Memory B cell (primary cell): ENCODE data around the gene NSRP1.
"Not testable (repeated sequence)": the region's sequence is repeated elsewhere in the genome, so short reads cannot be mapped to it uniquely, and the experiment has no call there.

Experiments
- ATAC-seq: fragments of 150-1000 bp; cut with Tn5 transposase; 2 replicates; pipeline ENCODE4 v1.10.0; 2021; ENCODE audit warnings: low read depth, mild to moderate bottlenecking, moderate library complexity
- DNase-seq, 2 donors: peaks; one replicate each; pipeline ENCODE4 v3.0.0; 2022; ENCODE audit warnings: low spot score in 2 of 2
- H3K27ac Mint-ChIP-seq: one replicate; pipeline ENCODE4 v1.8.0; 2022; ENCODE audit warnings: mild to moderate bottlenecking, moderate library complexity, mixed read lengths
- H3K27me3 Mint-ChIP-seq: one replicate; pipeline ENCODE4 v1.8.0; 2022; ENCODE audit warnings: mixed read lengths
- H3K36me3 Mint-ChIP-seq: one replicate; pipeline ENCODE4 v1.8.0; 2022; ENCODE audit warnings: mild to moderate bottlenecking, mixed read lengths
- H3K4me1 Mint-ChIP-seq: one replicate; pipeline ENCODE4 v1.8.0; 2022; ENCODE audit warnings: mixed read lengths
- H3K4me3 Mint-ChIP-seq: one replicate; pipeline ENCODE4 v1.8.0; 2022; ENCODE audit warnings: mild to moderate bottlenecking, moderate library complexity, mixed read lengths
- H3K9me3 Mint-ChIP-seq: one replicate; pipeline ENCODE4 v1.8.0; 2022; ENCODE audit warnings: mixed read lengths

The NSRP1 gene

GRCh38 chr17:30101686-30102390 lies 14.8 kb upstream of the NSRP1 start:
- H3K4me3 Mint-ChIP-seq = no peak overlapping the region
- DNase-seq (no peak), ATAC-seq (no peak)
- no peaks in the 10 kb centered on the region for H3K36me3 Mint-ChIP-seq
- H3K4me1 Mint-ChIP-seq = peaks cover 5% of the 10 kb centered on the region
- H3K27ac Mint-ChIP-seq = no peak overlapping the region
- H3K27me3 Mint-ChIP-seq = peaks cover 1% of the 10 kb centered on the region
- H3K9me3 Mint-ChIP-seq = no peaks in the 10 kb centered on the region

- Mint-ChIP-seq H3K27me3 (peaks cover 2% of the 10 kb centered on the region), H3K36me3 (no peaks in the 10 kb centered on the region), H3K4me1 (peaks cover 5% of the 10 kb centered on the region), H3K27ac (no peak overlapping the region), H3K9me3 (no peaks in the 10 kb centered on the region), H3K4me3 (no peak overlapping the region)
- no peak for ATAC-seq
- no peak for DNase-seq
Observed at GRCh38 chr17:30103921-30104320, 12.7 kb upstream of the NSRP1 start.

GRCh38 chr17:30104575-30105339 lies 11.9 kb upstream of the NSRP1 start:
- Mint-ChIP-seq H3K9me3 (no peaks in the 10 kb centered on the region), H3K27me3 (peaks cover 2% of the 10 kb centered on the region), H3K36me3 (no peaks in the 10 kb centered on the region), H3K27ac (no peak overlapping the region), H3K4me3 (peak overlapping the region; percentile 84), H3K4me1 (peaks cover 5% of the 10 kb centered on the region)
- ATAC-seq (peak; percentile 94), DNase-seq (peak; percentile 65)

- DNase-seq (no peak), ATAC-seq (no peak)
- no peak overlapping the region for H3K27ac Mint-ChIP-seq
- no peak overlapping the region for H3K4me3 Mint-ChIP-seq
- H3K4me1 Mint-ChIP-seq = peaks cover 2% of the 10 kb centered on the region
- peaks cover 4% of the 10 kb centered on the region for H3K27me3 Mint-ChIP-seq
- H3K9me3 Mint-ChIP-seq = no peaks in the 10 kb centered on the region
- H3K36me3 Mint-ChIP-seq = peaks cover 2% of the 10 kb centered on the region
Observed at GRCh38 chr17:30112794-30113193, 3.8 kb upstream of the NSRP1 start.

- Mint-ChIP-seq H3K4me3 (no peak overlapping the region), H3K27ac (no peak overlapping the region), H3K27me3 (peaks cover 4% of the 10 kb centered on the region), H3K4me1 (peaks cover 3% of the 10 kb centered on the region), H3K9me3 (no peaks in the 10 kb centered on the region), H3K36me3 (peaks cover 2% of the 10 kb centered on the region)
- no peak for DNase-seq
- no peak for ATAC-seq
Observed at GRCh38 chr17:30113213-30113612, 3.4 kb upstream of the NSRP1 start.

GRCh38 chr17:30116345-30116660 lies 313 bp upstream of the NSRP1 start:
- H3K4me3 Mint-ChIP-seq = peak overlapping the region; percentile 98

GRCh38 chr17:30117675-30118081 lies 1.1 kb downstream of the NSRP1 start:
- DNase-seq = no peak
- Mint-ChIP-seq H3K27ac (peak overlapping the region; percentile 100), H3K4me1 (peaks cover 19% of the 10 kb centered on the region)

More at GRCh38 chr17:30116345-30116660, 313 bp upstream of the NSRP1 start:
- H3K27ac Mint-ChIP-seq = peak overlapping the region; percentile 100
- H3K27me3 Mint-ChIP-seq = peaks cover 2% of the 10 kb centered on the region
- no peaks in the 10 kb centered on the region for H3K9me3 Mint-ChIP-seq
- ATAC-seq = peak; percentile 30
- H3K4me1 Mint-ChIP-seq = peaks cover 16% of the 10 kb centered on the region
- DNase-seq = no peak
- peaks cover 11% of the 10 kb centered on the region for H3K36me3 Mint-ChIP-seq

GRCh38 chr17:30118635-30119034 lies 2.0 kb downstream of the NSRP1 start:
- H3K9me3 Mint-ChIP-seq = not testable (repeated sequence)

More at GRCh38 chr17:30117675-30118081, 1.1 kb downstream of the NSRP1 start:
- H3K9me3 Mint-ChIP-seq = no peaks in the 10 kb centered on the region
- peaks cover 13% of the 10 kb centered on the region for H3K36me3 Mint-ChIP-seq
- H3K27me3 Mint-ChIP-seq = no peaks in the 10 kb centered on the region
- H3K4me3 Mint-ChIP-seq = peak overlapping the region; percentile 98
- ATAC-seq = no peak

GRCh38 chr17:30124273-30124796 lies 7.7 kb downstream of the NSRP1 start:
- Mint-ChIP-seq H3K4me1 (peaks cover 23% of the 10 kb centered on the region), H3K4me3 (no peak overlapping the region), H3K36me3 (peaks cover 15% of the 10 kb centered on the region), H3K27me3 (no peaks in the 10 kb centered on the region), H3K27ac (no peak overlapping the region), H3K9me3 (no peaks in the 10 kb centered on the region)
- ATAC-seq (no peak), DNase-seq (no peak)

More at GRCh38 chr17:30118635-30119034, 2.0 kb downstream of the NSRP1 start:
- H3K27me3 Mint-ChIP-seq, ATAC-seq, DNase-seq: not testable (repeated sequence)
- peaks cover 19% of the 10 kb centered on the region for H3K4me1 Mint-ChIP-seq
- H3K4me3 Mint-ChIP-seq = peak overlapping the region; percentile 37
- H3K27ac Mint-ChIP-seq = peak overlapping the region; percentile 100
- H3K36me3 Mint-ChIP-seq = peaks cover 13% of the 10 kb centered on the region

GRCh38 chr17:30130121-30130520 lies 13.5 kb downstream of the NSRP1 start:
- H3K27ac Mint-ChIP-seq = no peak overlapping the region
- H3K4me3 Mint-ChIP-seq = no peak overlapping the region
- no peaks in the 10 kb centered on the region for H3K27me3 Mint-ChIP-seq
- no peaks in the 10 kb centered on the region for H3K9me3 Mint-ChIP-seq
- DNase-seq (no peak), ATAC-seq (no peak)
- H3K4me1 Mint-ChIP-seq = peaks cover 8% of the 10 kb centered on the region
- peaks cover 15% of the 10 kb centered on the region for H3K36me3 Mint-ChIP-seq

GRCh38 chr17:30132615-30133014 lies 16.0 kb downstream of the NSRP1 start:
- peaks cover 6% of the 10 kb centered on the region for H3K4me1 Mint-ChIP-seq
- DNase-seq (no peak), ATAC-seq (no peak)
- H3K36me3 Mint-ChIP-seq = peaks cover 12% of the 10 kb centered on the region
- H3K4me3 Mint-ChIP-seq = no peak overlapping the region
- H3K27me3 Mint-ChIP-seq = no peaks in the 10 kb centered on the region
- no peaks in the 10 kb centered on the region for H3K9me3 Mint-ChIP-seq
- H3K27ac Mint-ChIP-seq = no peak overlapping the region

- Mint-ChIP-seq H3K9me3 (no peaks in the 10 kb centered on the region), H3K36me3 (peaks cover 16% of the 10 kb centered on the region), H3K27ac (no peak overlapping the region), H3K4me3 (no peak overlapping the region), H3K4me1 (peaks cover 11% of the 10 kb centered on the region), H3K27me3 (no peaks in the 10 kb centered on the region)
- ATAC-seq = no peak
- DNase-seq = no peak
Observed at GRCh38 chr17:30133197-30133596, 16.6 kb downstream of the NSRP1 start.

GRCh38 chr17:30134551-30134950 lies 17.9 kb downstream of the NSRP1 start:
- H3K36me3 Mint-ChIP-seq = peaks cover 16% of the 10 kb centered on the region
- H3K27me3 Mint-ChIP-seq = no peaks in the 10 kb centered on the region
- H3K4me3 Mint-ChIP-seq = no peak overlapping the region
- peaks cover 11% of the 10 kb centered on the region for H3K4me1 Mint-ChIP-seq
- no peak for ATAC-seq
- peak overlapping the region; percentile 14 for H3K27ac Mint-ChIP-seq
- no peak for DNase-seq
- H3K9me3 Mint-ChIP-seq = no peaks in the 10 kb centered on the region

- Mint-ChIP-seq H3K4me3 (no peak overlapping the region), H3K27ac (no peak overlapping the region), H3K4me1 (peaks cover 11% of the 10 kb centered on the region), H3K36me3 (peaks cover 11% of the 10 kb centered on the region), H3K27me3 (no peaks in the 10 kb centered on the region), H3K9me3 (no peaks in the 10 kb centered on the region)
- no peak for ATAC-seq
- no peak for DNase-seq
Observed at GRCh38 chr17:30137158-30137557, 20.5 kb downstream of the NSRP1 start.
